PC-9 (cell line): ENCODE data around the gene EZR.

ENCODE experiments used
- CTCF ChIP-seq: fragments of 200-600 bp; sonication (generic); conservative IDR thresholded peaks from 2 replicates; pipeline ENCODE4 v1.6.1; 2017; ENCODE audit warnings: mixed run types, antibody characterized with exemption, mild to moderate bottlenecking, moderate library complexity
- EZH2 ChIP-seq: fragments of 200-600 bp; sonication (generic); IDR thresholded peaks from 2 replicates; pipeline ENCODE4 v1.8.0; 2017; ENCODE audit warnings: antibody characterized with exemption, low read depth

- TF ChIP-seq CTCF (no peak), EZH2 (no peak)
These were observed 52.3 kb downstream of the EZR start for GRCh38 chr6:158766621-158767455.
